ENCODE results near the gene RGS21. TPM values are rescaled to one million over a fixed set of nuclear protein-coding genes. Genes with fewer than 3 reads are reported as not detected.

RGS21 gene
- total RNA-seq, 4 donors from 2014 or later, result not detected

GRCh38 chr1:192401825-192402224 is 85.0 kb downstream of the RGS21 start:
- H3K4me3 ChIP-seq (replicated peaks in 1 of 3), result no peak overlapping the region
- H3K36me3 ChIP-seq, result no peaks in the 10 kb centered on the region
- intact Hi-C loops (cut with DNase I), result no loop called here
- H3K27me3 ChIP-seq, result no peaks in the 10 kb centered on the region
- 61 to 65% methylated on average over 1 of the region's 1 CpG for WGBS, 2 donors
- DNase-seq, result no peak
- no peak overlapping the region for H3K27ac ChIP-seq
- no peaks in the 10 kb centered on the region for H3K9me3 ChIP-seq
- TF ChIP-seq POLR2A (IDR thresholded peaks at IDR 0.05) (no peak), CTCF (IDR thresholded peaks at IDR 0.05) (no peak)
- H3K4me1 ChIP-seq, result no peaks in the 10 kb centered on the region

GRCh38 chr1:192402571-192402970 is 85.8 kb downstream of the RGS21 start:
- no peaks in the 10 kb centered on the region for H3K36me3 ChIP-seq
- H3K4me1 ChIP-seq, result no peaks in the 10 kb centered on the region
- no peak overlapping the region for H3K27ac ChIP-seq
- H3K4me3 ChIP-seq (replicated peaks in 1 of 3), result no peak overlapping the region
- no peaks in the 10 kb centered on the region for H3K27me3 ChIP-seq
- DNase-seq, result no peak
- intact Hi-C loops (cut with DNase I), result no loop called here
- H3K9me3 ChIP-seq, result no peaks in the 10 kb centered on the region
- TF ChIP-seq CTCF (IDR thresholded peaks at IDR 0.05) (no peak), POLR2A (IDR thresholded peaks at IDR 0.05) (no peak)

- Histone ChIP-seq H3K36me3 (no peaks in the 10 kb centered on the region), H3K4me3 (replicated peaks in 1 of 3) (no peak overlapping the region), H3K27ac (no peak overlapping the region), H3K27me3 (no peaks in the 10 kb centered on the region), H3K4me1 (no peaks in the 10 kb centered on the region), H3K9me3 (no peaks in the 10 kb centered on the region)
- TF ChIP-seq POLR2A (IDR thresholded peaks at IDR 0.05), result no peak
- TF ChIP-seq CTCF (IDR thresholded peaks at IDR 0.05), result no peak
- 55 to 62% methylated on average over 3 of the region's 3 CpGs for WGBS, 2 donors
- intact Hi-C loops (cut with DNase I), result no loop called here
- DNase-seq, result no peak
Observed at GRCh38 chr1:192407206-192407605, 90.4 kb downstream of the RGS21 start.

Other genes with a start within 250 kb of the RGS21 start
- gene RGS18, start 158.5 kb upstream of the RGS21 start, total RNA-seq, result 1 to 10 TPM in 3 of 4 donors, under 1 TPM in 1; 0.22 to 1.6 (median 1.3) TPM

Measured in thyroid gland (tissue), 4 donors.